Upper lobe of left lung (tissue), 6 donors: ENCODE measurements around the gene COPZ1. TPM values are rescaled to one million over a fixed set of nuclear protein-coding genes. Genes with fewer than 3 reads are reported as not detected.

Experiments used
- ATAC-seq, 2 donors: fragments of 200-7000 bp; cut with Tn5 transposase; one replicate each; pipeline ENCODE4 v1.9.1; 2022; ENCODE audit warnings: mild to moderate bottlenecking in 2 of 2, moderate library complexity in 2 of 2; ENCODE audit not compliant: low FRiP score in 2 of 2
- DNase-seq, 2 donors: peaks; one replicate each; pipeline ENCODE4 v3.0.0-alpha.2; 2019 to 2020
- H3K27ac ChIP-seq, 4 donors: fragments of 200-600 bp; sonication (generic); one replicate each; pipeline ENCODE4 v1.5.1; 2016 to 2019
- H3K27me3 ChIP-seq, 4 donors: fragments of 200-600 bp; sonication (generic); one replicate each; pipeline ENCODE4 v1.5.1; 2017 to 2019
- H3K36me3 ChIP-seq, 4 donors: fragments of 200-600 bp; sonication (generic); one replicate each; pipeline ENCODE4 v1.5.1; 2016 to 2019
- H3K4me1 ChIP-seq, 4 donors: fragments of 200-600 bp; sonication (generic); one replicate each; pipeline ENCODE4 v1.5.1; 2018 to 2019
- H3K4me3 ChIP-seq, 4 donors: fragments of 200-600 bp; sonication (generic); one replicate each; pipeline ENCODE4 v1.5.1; 2017 to 2019; ENCODE audit warnings: mild to moderate bottlenecking in 2 of 4, moderate library complexity in 1 of 4
- H3K9me3 ChIP-seq, 4 donors: fragments of 200-600 bp; sonication (generic); one replicate each; pipeline ENCODE4 v1.5.1; 2018 to 2019
- CTCF ChIP-seq, 6 experiments: fragments of 450-650 bp in 4 of 6; fragments of 200-600 bp in 2 of 6; sonication (generic) in 2 of 6; IDR thresholded peaks; one replicate each; pipeline ENCODE4 v1.5.1; 2016 to 2019; ENCODE audit warnings: antibody characterized with exemption in 6 of 6
- EP300 ChIP-seq, 4 donors: sonication (generic); formaldehyde crosslinking; IDR thresholded peaks; one replicate each; pipeline ENCODE4 v1.5.1; 2017; ENCODE audit warnings: antibody characterized with exemption in 4 of 4, control low read depth in 2 of 4
- POLR2A ChIP-seq, 4 donors: fragments of 450-650 bp; IDR thresholded peaks; one replicate each; pipeline ENCODE4 v1.5.1; 2016 to 2017; ENCODE audit warnings: antibody characterized with exemption in 4 of 4, mild to moderate bottlenecking in 2 of 4
- POLR2AphosphoS5 ChIP-seq, 2 donors: sonication (generic); formaldehyde crosslinking; IDR thresholded peaks; one replicate each; pipeline ENCODE4 v1.5.1; 2017; ENCODE audit warnings: antibody characterized with exemption in 2 of 2
- WGBS, 2 donors: methylation state at CpG; one replicate each; pipeline ENCODE4 v1.1.5; 2017 to 2018; 5-methylcytosine and 5-hydroxymethylcytosine counted together
- total RNA-seq, 6 donors: library from RNA; depleted of rRNA in 4 of 6; stranded (reverse); fragments of >200 nt in 4 of 6; gene quantifications; one replicate each; pipeline versions ENCODE4 v1.1.0 to v1.2.1, GENCODE V29; 2016 to 2021
- donor health status: DM: no; HTN: no; CAD: no; lungs with moderate emphysema.
- donor health status: DM: no; HTN: yes; CAD: no; lungs with severe emphysema.

Gene COPZ1
- total RNA-seq, 6 donors from 2014 or later, result 55.5 to 132 (median 96.7) TPM

- 2% methylated on average over 37 to 40 of the region's 40 CpGs for WGBS, 2 donors
- no peaks in the 10 kb centered on the region for H3K9me3 ChIP-seq
- H3K4me3 ChIP-seq, result peak overlapping the region; percentile 32 to 65 (median 61)
- H3K4me1 ChIP-seq, result peaks cover 15 to 41% (median 34%) of the 10 kb centered on the region in 4 donors
- peak overlapping the region; percentile 80 to 94 (median 86) for H3K27ac ChIP-seq
- peak in 2 of 4 donors; percentile 52 to 57 for TF ChIP-seq POLR2A (IDR thresholded peaks at IDR 0.05)
- TF ChIP-seq POLR2AphosphoS5 (IDR thresholded peaks at IDR 0.05), result peak in 1 of 2 donors; percentile 73
- TF ChIP-seq EP300 (IDR thresholded peaks at IDR 0.05), result peak in 1 of 4 donors; percentile 30
- peak in 1 of 6 experiments; percentile 29 for TF ChIP-seq CTCF (IDR thresholded peaks at IDR 0.05)
- DNase-seq (peak; percentile 91 to 97), ATAC-seq (peak; percentile 96 to 97)
- no peaks in the 10 kb centered on the region for H3K27me3 ChIP-seq
- no peaks in the 10 kb centered on the region for H3K36me3 ChIP-seq
Measured at GRCh38 chr12:54358945-54359761, 34.2 kb downstream of the COPZ1 start.

DNA sequence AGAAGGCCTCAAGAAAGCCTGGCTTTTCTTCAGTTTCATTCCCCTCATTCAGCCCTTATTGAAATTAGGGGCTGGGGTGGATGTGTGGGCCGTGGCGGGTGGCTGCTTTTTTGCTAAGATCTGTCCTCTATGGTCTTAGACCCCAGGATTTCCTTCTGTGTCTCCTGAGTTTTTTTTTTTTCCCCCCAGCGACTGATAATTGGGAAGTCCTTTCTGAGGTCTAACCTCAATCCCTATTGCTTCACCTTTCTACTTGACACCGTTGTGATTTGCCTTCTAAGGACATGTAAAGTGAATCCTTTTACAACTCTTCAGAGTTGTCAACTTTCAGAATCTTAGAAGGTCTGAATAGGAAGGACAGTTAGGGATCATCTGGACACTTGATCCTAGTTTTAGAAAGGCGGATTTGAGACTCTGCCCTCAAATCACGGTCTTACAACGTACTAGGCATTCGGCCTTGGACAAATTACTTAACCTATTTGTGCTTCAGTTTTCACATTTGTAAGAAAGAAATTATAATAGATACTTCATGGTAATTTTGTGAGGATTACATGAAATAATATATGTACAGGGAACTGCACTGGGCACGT is 34.9 kb downstream of the COPZ1 start:
- peak overlapping the region; percentile 65 to 94 (median 84) for H3K27ac ChIP-seq
- DNase-seq (no peak), ATAC-seq (no peak)
- H3K4me1 ChIP-seq, result peaks cover 15 to 41% (median 34%) of the 10 kb centered on the region in 4 donors
- H3K4me3 ChIP-seq, result peak overlapping the region; percentile 32 to 65 (median 61)
- no peaks in the 10 kb centered on the region for H3K27me3 ChIP-seq
- no peaks in the 10 kb centered on the region for H3K9me3 ChIP-seq
- TF ChIP-seq EP300 (IDR thresholded peaks at IDR 0.05), result no peak
- TF ChIP-seq POLR2A (IDR thresholded peaks at IDR 0.05), result no peak
- TF ChIP-seq POLR2AphosphoS5 (IDR thresholded peaks at IDR 0.05), result no peak
- TF ChIP-seq CTCF (IDR thresholded peaks at IDR 0.05), result no peak
- WGBS, 2 donors, result 55 to 57% methylated on average over 9 of the region's 9 CpGs
- H3K36me3 ChIP-seq, result no peaks in the 10 kb centered on the region

GRCh38 chr12:54360717-54361456 is 36.0 kb downstream of the COPZ1 start:
- no peaks in the 10 kb centered on the region for H3K9me3 ChIP-seq
- H3K36me3 ChIP-seq, result no peaks in the 10 kb centered on the region
- peaks cover 15 to 38% (median 34%) of the 10 kb centered on the region in 4 donors for H3K4me1 ChIP-seq
- peak overlapping the region in 2 of 4 donors; percentile 88 to 94 for H3K27ac ChIP-seq
- no peak for ATAC-seq
- no peaks in the 10 kb centered on the region for H3K27me3 ChIP-seq
- TF ChIP-seq CTCF (IDR thresholded peaks at IDR 0.05) (peak in 5 of 6 experiments; percentile 49 to 80 (median 72)), EP300 (IDR thresholded peaks at IDR 0.05) (no peak)
- DNase-seq, result peak in 1 of 2 donors; percentile 84
- 73 to 77% methylated on average over 16 of the region's 16 CpGs for WGBS, 2 donors
- H3K4me3 ChIP-seq, result no peak overlapping the region

- peaks cover 11 to 24% (median 17%) of the 10 kb centered on the region in 4 donors for H3K4me1 ChIP-seq
- 76 to 84% methylated on average over 7 to 8 of the region's 8 CpGs for WGBS, 2 donors
- DNase-seq, result no peak
- TF ChIP-seq CTCF (IDR thresholded peaks at IDR 0.05) (no peak), POLR2A (IDR thresholded peaks at IDR 0.05) (no peak), EP300 (IDR thresholded peaks at IDR 0.05) (no peak), POLR2AphosphoS5 (IDR thresholded peaks at IDR 0.05) (no peak)
- H3K4me3 ChIP-seq, result no peak overlapping the region
- H3K36me3 ChIP-seq, result no peaks in the 10 kb centered on the region
- H3K27me3 ChIP-seq, result no peaks in the 10 kb centered on the region
- peak overlapping the region in 2 of 4 donors; percentile 7 to 64 for H3K27ac ChIP-seq
- no peak for ATAC-seq
- no peaks in the 10 kb centered on the region for H3K9me3 ChIP-seq
Measured at GRCh38 chr12:54363047-54363446, 38.1 kb downstream of the COPZ1 start.
